GM12891 (cell line): ENCODE results near the gene NANOS2.
A peak's percentile ranks its signal among the peaks of the same experiment; 100 is the strongest.

Experiments
- DNase-seq: peaks from one replicate; pipeline ENCODE4 v3.0.0; 2011; ENCODE audit warnings: low spot score; ENCODE audit not compliant: insufficient read length
- FAIRE-seq: peaks from 2 replicates; lab custom pipeline; 2011; peaks lifted over from hg19 to GRCh38; lab: Jason Lieb, UNC
- PAX5 ChIP-seq: IDR thresholded peaks from 2 replicates; pipeline ENCODE4 v1.6.1; 2011; ENCODE audit warnings: low read length, moderate library complexity, mild to moderate bottlenecking; ENCODE audit not compliant: insufficient read depth, severe bottlenecking
- POLR2A ChIP-seq: IDR thresholded peaks from 2 replicates; pipeline ENCODE4 v1.6.1; 2011; ENCODE audit warnings: low read depth, low read length, control low read depth
- POLR2AphosphoS5 ChIP-seq: IDR thresholded peaks from 2 replicates; pipeline ENCODE4 v1.6.1; 2011; ENCODE audit warnings: low read depth, low read length, control low read depth
- POU2F2 ChIP-seq: IDR thresholded peaks from 2 replicates; pipeline ENCODE4 v1.6.1; 2011; ENCODE audit warnings: low read depth, mild to moderate bottlenecking, control low read depth, low read length, moderate library complexity
- SPI1 ChIP-seq: IDR thresholded peaks from 2 replicates; pipeline ENCODE4 v1.6.1; 2011; ENCODE audit warnings: low read depth, low read length, control low read depth
- TAF1 ChIP-seq: IDR thresholded peaks from 2 replicates; pipeline ENCODE4 v1.6.1; 2011; ENCODE audit warnings: low read depth, low read length, control low read depth

The NANOS2 gene

DNA sequence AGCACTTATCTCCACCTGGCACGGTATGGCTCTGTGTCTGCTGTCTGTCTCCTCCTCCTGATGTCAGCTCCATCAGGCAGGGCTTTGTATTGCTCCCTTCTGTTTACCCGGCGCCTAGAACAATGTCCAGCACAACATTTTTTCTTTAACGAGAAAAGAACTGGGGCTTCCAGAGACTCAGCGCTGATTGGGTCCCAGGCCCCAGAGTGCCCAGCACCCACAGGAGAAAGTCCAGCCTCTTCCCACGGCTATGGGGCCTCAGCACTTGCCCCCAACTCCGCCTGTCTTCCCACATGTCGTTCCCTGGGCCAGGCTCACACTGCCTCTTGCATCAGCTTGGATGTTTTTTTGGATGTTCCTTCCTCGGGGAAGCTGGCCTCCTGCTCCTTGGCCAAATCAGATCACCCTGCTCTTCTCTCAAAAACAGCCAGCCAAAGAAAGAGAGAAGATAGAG lies 19.0 kb downstream of the NANOS2 start:
- FAIRE-seq: no peak

DNA sequence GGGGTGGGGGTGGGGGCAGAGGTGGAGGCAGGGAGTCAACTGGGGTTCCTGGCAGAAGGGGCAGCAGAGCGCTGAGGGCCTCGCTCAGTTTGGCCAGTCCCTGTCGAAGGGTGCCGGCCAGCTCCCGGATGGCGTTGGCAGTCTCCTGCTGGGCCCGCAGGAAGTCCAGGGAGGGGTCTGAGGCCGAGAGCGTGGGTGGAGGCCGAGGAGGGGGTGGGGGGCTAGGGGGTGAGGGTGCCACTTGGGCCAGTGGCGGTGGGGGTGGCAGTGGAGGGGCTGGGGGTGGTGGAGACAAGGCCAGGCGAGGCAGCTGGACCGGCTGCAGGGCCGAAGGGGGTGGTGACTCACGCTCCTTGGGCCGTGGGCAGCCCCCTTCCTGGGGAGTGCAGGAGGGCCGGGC lies 23.7 kb downstream of the NANOS2 start:
- DNase-seq (no peak), FAIRE-seq (no peak)
- no peak for TF ChIP-seq POLR2A
- no peak for TF ChIP-seq POU2F2
- no peak for TF ChIP-seq TAF1
- no peak for TF ChIP-seq POLR2AphosphoS5
- TF ChIP-seq SPI1: no peak
- TF ChIP-seq PAX5: no peak

More for the DNA sequence above, 19.0 kb downstream of the NANOS2 start:
- TF ChIP-seq SPI1 (no peak), TAF1 (no peak), POLR2A (no peak), POU2F2 (no peak), POLR2AphosphoS5 (no peak), PAX5 (no peak)
- DNase-seq: no peak

DNA sequence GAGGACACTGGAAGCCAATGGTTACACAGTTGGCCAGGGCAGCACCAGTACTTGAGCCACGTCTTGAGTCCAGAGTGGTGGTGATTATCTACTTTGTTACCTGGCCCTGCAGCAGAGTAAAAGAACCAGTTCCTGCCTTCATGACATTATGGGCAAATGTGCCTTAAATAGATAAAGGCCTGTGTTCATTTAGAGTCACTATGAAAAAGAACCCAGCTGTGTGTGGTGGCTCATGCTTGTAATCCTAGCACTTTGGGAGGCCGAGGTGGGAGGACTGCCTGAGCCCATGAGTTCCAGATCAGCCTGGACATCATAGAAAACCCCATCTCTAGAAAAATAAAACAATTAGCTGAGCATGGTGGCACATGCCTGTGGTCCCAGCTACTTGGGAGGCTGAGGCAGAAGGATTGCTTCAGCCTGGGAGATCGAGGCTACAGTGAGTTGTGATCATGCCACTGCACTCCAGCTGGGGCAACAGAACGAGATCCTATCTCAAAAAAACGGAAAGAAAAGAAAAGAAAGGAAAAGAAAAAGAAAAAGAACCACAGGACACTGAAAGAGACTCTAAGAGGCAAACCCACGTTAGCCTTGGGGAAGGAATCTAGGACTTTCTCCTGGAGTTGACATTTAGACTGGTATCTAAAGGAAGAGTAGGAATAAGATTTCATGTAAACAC lies 25.2 kb downstream of the NANOS2 start:
- TF ChIP-seq SPI1 (no peak), PAX5 (no peak), POLR2AphosphoS5 (no peak), TAF1 (no peak), POLR2A (no peak)
- DNase-seq: no peak

DNA sequence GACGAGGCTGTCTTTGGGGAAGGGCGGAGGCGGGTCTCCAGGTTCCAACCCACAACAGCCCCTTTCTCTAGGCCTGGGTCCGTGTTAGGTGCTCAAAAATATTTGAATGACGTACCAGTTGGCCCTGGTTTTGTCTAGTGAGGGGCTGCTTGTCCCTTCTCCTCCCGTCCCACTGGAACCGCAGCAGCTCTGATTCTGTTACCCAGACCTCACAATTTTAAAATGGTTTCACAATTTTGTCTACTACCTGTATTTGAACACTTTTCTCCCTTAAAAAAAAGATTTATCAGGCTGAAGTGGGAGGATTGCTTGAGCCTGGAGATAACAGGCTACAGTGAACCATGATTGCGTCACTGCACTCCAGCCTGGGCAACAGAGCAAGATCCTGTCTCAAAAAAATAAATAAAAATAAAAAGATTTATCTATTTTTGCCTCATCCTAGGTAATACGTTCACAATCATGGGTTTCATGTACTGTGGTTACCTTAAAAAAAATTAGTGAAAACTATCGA lies 27.3 kb downstream of the NANOS2 start:
- FAIRE-seq: no peak
- DNase-seq: no peak
- TF ChIP-seq PAX5: no peak
- no peak for TF ChIP-seq POU2F2
- no peak for TF ChIP-seq TAF1
- TF ChIP-seq POLR2AphosphoS5: no peak
- TF ChIP-seq SPI1: no peak
- no peak for TF ChIP-seq POLR2A

More for the DNA sequence above, 25.2 kb downstream of the NANOS2 start:
- FAIRE-seq: no peak

DNA sequence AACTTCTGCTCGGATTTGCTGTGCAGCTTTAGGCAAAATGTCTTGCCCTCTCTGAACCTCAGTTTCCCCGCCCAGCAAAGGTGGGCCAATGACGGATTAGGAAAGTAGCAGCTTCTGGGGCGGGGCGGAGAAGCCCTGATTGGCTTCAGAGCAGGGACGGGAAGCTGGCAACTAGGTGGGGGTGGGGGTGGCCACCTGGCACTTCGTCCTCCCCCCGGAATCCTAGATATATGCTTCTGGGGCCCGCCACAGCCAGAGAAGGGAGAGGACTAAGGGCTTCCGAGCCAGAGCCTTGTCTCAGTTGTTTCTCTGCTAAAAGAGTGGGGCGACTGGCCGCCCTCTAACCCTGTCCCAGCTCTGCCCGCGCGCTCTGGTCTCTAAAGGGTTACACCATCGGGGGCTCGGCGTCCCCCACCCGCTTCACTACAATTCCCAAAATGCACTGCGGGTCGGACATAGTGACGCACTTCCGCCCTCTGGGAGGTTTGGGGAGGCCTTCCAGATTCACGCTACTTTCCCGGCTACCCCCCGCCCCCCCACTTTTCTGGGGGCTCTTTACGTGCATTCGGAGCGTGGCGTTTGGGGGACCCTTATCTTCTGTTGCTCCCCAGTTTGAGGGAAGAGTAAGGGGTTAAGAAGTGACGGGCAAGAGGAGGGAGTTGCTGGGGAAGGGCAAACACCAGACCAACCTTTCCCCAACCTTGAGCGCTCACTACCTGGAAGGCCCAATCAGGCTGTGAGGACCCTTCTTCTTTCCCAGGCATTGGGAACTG lies 28.0 kb downstream of the NANOS2 start:
- TF ChIP-seq POLR2A (peak; percentile 71; the same call in 1 of the 2 replicates), SPI1 (peak; percentile 51; the same call in 1 of the 2 replicates), POLR2AphosphoS5 (peak; percentile 50; the same call in 1 of the 2 replicates), TAF1 (peak; percentile 76; the same call in 1 of the 2 replicates), PAX5 (no peak), POU2F2 (peak; percentile 45; the same call in 1 of the 2 replicates)
- DNase-seq (peak; percentile 86), FAIRE-seq (peak; percentile 99)

DNA sequence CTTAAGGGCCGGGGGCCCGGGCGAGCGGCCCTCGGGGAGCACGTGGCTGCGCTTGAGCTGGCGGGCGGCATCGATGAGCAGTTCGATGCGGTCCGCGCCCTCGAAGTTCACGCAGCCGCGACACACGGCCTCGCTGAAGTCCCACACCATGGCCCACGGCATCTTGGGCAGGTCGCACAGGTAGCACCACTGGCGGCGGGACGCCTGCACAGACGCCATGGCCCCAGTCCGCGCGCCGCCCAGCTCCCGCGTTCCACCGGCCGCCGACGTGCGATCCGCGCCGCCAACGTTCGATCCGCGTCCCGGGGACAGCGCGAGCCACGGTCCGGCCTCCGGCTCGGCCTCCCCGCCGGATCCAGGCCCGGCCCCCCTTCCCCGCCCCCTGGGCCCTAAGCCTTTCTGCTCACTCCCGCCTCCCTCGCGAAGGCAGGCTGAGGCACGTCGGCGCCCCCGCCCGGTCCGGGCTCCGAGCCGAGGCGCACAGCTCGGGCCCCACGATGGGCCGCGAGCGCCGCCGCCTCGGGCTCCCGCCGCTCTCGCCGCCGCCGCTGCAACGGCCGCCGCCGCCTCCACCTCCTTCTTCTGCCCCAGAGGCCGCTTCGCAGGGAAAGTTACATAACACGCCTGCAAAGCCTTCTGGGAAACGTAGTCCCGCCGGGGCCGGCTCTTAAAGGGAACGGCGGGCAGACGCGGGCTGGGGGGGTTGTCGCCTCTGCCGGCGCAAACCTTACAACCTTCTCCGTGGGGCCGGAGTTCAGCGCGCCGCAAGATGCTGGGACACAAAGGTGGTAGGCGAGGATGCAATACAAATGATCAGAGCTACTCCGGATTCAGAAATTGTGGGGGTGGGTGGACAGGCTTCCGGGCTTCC lies 28.8 kb downstream of the NANOS2 start, which contains the start of gene IRF2BP1:
TSS of gene IRF2BP1 (minus strand) at position 586 of the 871 bp plus-strand sequence. CDS start at position 219, 367 bp downstream.
- peak; percentile 91 for DNase-seq
- no peak for TF ChIP-seq POLR2A
- TF ChIP-seq TAF1: no peak
- no peak for TF ChIP-seq SPI1
- TF ChIP-seq PAX5: no peak
- no peak for TF ChIP-seq POU2F2
- no peak for TF ChIP-seq POLR2AphosphoS5
- no peak for FAIRE-seq

DNA sequence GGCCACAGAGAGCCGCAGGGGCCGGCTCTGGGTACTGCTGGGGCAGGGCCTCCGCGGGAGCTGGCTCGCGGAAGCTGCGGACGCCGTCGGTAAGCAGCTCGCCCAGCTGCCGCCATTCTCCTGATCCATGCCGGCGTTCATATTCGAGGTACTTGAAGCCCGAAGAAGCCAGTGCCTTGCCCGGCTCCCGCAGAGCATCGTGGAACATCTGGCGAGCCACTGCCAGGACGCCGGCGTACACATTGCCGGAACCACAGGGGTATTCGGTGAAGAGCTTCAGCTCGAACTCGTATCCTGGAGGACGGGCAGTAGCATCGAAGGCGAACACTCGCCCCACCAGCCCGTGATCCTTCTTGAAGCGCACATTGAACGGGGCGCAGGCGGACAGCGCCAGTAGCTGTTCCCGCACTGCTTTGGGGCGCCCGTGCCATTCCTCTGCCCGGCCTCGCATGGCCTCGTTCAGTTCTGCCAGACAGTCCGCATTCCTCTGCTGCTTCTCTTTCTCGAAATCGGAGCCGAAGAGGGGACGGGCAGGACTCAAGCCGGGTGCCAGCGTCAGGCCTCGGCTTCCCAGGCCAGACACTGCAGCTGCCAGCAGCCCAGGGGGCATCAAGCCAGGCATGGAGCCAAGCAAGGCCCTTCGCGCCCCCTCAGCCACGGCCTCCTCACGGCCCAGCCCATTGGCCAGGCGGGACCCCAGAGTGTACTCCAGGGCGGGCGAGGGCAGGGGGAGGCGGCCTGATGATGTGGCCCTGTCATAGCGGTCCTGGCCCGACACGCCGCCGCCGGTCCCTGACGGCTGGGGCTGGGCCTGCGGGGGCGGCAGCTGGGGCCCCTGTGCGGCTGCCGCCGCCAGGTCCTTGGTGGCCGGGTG lies 29.7 kb downstream of the NANOS2 start:
- FAIRE-seq (no peak), DNase-seq (peak; percentile 57)
- TF ChIP-seq POLR2AphosphoS5 (no peak), SPI1 (no peak), TAF1 (no peak), POLR2A (no peak), POU2F2 (no peak), PAX5 (no peak)

DNA sequence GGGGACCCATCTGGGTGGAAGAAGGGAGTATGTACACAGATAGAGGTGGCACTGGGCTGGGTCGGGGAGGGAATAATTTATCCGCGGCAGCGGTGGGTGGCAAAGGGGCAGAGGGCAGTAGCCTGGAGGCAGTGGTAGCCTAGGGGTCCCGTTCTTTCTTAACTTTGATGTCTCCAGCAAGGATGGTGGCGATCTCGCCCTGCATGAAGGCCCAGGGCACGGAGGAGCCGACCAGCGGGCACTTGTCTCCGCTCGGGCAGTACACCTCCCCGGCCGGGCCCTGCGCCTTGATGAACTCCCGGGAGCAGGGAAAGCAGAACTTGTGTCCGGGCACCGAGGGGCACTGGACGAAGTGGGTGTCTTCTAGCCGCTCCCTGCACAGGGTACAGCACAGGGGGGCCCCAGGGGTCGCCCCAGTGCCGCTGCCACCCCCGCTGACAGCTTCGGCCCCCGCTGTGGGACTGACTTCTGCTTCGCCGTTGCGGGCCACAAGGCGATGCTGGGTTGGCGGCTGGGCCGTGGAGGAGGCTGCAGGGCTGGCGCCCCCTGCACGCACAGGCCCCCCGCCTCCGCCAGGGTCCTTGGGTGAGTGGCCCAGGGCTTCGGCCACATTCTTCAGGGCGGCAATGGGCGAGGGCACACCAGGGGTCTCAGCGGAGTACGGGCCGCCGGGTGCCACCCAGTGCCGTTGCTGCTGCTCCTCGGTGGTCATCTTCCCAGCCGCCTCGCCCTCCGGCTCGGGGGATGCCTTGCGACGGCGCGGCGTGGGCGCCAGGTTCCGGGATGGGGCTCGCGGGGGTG lies 30.5 kb downstream of the NANOS2 start:
- no peak for DNase-seq
- FAIRE-seq: no peak

More for the DNA sequence above, 30.5 kb downstream of the NANOS2 start:
- TF ChIP-seq POU2F2 (no peak), SPI1 (no peak), PAX5 (no peak), POLR2A (no peak), POLR2AphosphoS5 (no peak), TAF1 (no peak)
